NCI-H187 treated with DMSO at 0.1 percent for 48 hours (cell line): Measurements from ENCODE around the gene DCHS1.

ENCODE experiments used
- DNase-seq: peaks from one replicate; lab custom pipeline; 2025; lab: John Stamatoyannopoulos, UW

The DCHS1 gene

DNA sequence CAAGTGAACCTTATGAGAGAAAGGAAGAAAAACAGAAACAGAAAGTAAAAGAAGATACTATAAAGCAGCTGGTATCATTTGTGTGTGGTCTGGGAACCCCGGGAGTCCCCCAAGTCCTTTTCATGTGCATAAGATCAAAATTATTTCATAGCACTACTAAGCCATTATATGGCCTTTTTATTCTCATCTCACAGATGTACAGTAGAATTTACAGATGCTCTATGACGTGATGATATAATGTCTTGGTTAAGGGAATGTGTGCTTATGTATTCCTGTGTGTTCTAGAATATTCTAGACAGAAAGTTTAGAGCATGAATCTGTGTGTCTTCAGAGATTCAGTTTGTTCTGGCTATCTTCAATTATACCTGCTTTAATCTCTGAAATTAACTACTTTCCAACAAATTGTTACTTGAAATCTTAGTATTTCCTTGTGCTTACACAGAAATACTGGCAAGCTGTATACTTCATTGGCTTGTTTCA lies 27.8 kb downstream of the DCHS1 start:
- DNase-seq = no peak

DNA sequence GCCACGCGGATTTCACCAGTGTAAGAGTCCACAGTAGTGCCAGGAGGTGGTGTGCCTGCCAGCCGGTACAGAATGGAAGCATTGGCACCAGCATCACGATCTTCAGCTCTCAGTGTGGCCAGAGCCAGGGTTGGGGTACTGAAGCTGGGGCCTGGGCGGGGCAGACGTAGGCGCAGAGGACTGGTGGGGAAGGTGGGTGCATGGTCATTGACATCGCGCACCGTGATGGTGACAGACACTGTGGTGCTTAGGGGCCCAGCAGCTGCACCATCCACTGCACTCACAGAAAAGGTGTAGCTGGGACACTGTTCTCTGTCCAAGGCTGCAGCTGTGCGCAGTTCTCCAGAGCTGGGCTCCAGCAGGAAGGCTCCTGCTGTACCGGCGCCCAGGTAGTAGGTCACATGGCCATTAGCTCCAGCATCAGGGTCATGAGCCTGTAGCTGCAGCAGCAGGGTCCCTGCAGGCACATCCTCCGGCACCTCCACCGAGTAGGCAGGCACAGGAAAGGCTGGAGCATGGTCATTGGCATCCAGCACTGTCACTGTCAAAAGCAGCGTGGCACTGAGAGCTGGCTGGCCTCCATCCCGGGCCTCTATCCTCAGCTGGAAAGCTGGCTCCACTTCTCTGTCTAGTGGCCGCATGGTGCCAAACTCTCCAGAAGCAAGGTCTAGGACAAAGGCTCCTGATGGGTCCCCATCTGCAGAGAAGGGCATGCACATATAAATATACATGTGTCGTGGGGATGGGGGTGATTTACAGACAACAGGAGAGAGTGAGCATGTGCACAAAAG lies 28.4 kb downstream of the DCHS1 start:
- DNase-seq = no peak

DNA sequence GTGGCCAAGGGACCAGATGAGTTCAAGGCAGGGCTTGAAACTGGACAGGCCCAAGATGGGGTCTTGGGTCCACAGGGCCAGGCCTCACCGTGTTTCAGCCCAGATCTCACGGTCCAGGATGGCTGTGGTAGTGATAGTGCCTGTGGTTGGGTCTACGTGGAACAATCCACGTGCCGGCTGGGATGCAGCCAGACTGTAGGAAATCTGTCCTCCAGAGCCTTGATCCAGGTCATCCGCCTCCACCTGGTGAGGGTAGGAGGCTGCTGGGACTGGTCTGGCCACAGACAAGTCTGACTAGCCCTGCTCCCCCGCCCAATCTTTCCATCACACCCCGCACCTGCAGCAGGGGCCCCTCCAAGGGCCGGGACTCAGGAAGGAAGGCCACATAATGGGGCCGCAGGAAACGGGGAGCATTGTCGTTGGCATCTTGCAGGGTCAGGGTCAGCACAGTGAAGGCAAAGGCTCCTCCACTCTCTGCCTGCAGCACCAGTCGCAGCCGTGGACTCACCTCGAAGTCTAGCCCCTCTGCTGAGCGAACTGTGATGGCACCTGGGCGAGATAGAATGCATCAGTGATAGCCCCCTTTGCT lies 29.7 kb downstream of the DCHS1 start:
- DNase-seq = no peak

DNA sequence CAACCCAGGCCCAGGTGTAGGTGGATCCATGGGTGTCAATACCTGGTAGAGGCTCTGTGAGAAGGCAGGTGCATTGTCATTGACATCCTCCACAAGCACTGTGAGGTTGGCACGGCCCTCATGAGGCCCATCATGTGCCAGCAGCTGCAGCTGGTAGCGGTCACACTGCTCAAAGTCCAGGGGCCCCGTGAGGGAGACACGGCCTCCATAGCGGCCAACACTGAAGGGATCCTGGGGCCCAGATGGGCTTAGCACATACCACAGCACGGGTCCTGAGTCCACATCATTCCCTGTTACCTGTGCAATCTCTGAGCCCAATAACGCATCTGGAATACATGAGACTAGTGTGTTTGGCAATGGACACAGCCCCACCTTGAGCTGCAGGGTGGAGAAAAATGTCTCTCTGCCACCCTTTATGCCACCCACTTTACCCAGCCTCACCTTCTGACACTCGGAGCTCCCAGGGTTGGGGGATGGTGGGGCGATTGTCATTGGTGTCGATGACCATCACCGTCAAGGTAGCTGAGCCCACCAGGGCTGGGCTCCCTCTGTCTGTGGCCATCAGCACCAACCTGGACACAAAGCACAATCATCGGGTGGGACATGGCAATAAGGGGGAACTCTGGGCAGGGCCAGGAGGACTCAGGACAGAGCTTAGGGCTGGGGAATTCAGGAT lies 30.3 kb downstream of the DCHS1 start:
- DNase-seq = no peak

DNA sequence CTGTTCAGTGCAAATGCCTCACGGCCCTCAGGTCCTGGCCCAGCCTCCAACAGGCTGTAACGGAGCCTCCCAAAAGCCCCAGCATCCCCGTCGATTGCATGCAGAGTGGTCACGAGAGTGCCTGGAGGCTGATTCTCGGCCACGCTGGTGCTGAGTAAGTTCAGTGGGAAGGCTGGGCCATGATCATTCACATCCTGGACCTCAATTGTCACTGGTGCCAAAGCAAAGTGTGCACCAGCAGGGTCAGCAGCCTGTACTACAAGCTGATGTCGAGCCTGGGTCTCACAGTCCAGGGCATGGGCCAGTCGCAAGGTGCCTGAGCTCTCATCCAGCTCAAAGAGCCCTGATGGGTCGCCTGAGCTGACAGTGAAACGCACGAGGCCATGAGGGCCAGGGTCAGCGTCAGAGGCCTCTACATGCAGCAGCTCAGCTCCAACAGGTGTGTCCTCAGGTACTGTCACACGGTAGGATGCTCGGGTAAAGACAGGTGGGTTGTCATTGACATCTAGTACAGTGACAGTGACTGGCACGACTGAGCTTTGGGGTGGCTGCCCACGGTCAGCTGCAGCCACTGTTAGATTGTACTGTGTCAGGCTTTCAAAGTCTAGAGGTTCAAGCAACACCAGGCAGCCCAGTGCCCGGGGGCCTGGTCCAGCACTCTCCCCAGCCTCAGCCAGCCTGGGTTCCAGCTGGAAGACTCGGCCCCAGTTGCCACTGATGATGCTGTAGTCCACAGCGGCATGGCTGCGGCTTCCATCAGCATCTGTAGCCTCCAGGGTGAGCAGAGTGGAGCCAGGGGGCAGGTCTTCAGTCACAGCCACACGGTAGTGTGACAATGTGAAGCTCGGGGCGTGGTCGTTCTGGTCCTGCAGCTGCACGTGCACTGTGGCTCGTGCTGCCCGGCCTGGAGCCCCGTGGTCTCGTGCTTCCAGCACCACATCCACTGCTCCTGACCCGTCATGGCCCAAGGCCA lies 31.9 kb downstream of the DCHS1 start:
- DNase-seq = no peak

DNA sequence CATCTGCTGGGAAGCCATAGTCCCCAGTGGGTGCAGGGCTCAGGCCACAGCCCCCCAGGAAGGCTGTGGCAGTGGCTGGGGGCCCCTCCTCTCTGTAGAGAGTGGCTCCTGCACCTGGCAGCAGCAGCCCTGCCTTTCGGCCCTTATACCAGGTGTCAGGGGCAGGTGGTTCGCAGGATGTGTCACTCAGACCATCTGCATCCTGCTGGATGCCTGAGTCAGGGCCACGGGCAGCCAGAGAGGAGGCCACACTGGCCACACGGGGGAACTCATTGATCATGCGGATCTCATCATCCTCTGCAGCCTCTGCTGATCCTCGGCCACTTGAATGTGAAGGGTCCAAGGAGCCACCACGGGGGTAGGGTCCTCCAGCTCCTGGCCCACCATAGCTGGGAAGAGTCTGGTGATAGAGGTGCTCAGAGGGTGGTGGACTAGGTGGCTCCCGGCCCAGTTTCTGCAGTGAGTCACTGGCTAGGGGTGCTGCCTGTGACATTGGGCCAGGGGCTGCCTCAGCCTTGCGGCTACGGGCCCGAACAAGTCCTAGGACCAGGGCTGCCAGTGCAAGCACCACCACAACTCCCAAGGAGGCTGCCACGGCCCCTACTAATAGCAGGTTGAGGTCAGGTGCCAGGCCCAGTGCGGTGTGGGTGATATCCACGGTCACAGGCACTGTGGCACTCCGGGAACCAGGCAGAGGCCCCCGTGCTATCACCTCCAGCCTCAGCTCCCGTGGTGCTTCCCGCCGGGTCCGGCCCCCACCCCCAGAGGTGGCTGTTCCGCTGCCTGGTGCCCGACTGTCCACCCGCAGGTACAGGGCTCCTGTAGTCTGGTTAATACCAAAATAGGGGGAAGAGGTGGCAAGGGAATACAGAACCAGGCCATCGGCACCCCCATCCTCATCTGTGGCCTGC lies 33.1 kb downstream of the DCHS1 start:
- no peak for DNase-seq

DNA sequence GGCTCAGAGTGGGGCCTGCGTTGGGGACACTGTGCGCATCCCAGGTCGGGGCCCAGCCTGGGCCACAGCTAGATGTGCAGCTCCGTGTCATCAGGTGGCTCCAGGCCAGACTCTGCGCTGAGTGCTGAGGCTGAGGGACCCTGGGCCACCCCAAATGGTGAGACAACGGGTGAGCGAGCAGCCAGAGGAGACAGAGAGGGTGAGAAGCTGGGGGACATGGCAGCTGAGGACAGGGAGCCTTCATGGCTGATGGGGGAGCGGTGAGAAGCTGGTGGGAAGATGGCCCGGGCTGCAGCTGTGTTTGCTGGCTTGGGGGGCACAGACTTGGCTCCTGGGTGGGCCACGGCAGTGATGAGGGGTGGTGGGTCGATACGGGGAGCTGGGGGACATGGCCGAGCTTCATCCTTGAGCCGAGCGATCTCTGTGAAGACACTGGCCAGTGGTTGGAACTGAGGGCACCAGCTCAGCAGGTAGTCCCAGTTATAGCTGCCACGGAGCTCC lies 33.8 kb downstream of the DCHS1 start:
- no peak for DNase-seq

DNA sequence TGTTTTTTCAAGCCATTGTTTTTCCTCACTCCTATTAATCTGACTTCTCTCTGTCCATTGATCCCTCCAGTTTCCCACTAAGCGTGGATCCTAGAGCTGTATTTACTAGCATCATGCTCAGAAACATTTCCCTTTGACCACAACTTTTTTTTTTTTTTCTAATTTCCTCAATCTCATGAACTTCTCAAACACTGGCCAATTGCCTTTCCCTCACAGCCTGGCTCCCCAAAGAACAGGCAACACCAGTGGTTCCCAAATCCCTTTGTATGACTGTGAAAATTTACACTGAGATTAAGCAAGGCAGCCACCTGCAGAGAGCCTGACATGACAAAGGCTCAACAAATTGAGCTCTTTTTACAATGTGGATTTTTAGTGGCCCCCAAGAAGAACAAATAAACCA lies 35.0 kb downstream of the DCHS1 start:
- DNase-seq = no peak

DNA sequence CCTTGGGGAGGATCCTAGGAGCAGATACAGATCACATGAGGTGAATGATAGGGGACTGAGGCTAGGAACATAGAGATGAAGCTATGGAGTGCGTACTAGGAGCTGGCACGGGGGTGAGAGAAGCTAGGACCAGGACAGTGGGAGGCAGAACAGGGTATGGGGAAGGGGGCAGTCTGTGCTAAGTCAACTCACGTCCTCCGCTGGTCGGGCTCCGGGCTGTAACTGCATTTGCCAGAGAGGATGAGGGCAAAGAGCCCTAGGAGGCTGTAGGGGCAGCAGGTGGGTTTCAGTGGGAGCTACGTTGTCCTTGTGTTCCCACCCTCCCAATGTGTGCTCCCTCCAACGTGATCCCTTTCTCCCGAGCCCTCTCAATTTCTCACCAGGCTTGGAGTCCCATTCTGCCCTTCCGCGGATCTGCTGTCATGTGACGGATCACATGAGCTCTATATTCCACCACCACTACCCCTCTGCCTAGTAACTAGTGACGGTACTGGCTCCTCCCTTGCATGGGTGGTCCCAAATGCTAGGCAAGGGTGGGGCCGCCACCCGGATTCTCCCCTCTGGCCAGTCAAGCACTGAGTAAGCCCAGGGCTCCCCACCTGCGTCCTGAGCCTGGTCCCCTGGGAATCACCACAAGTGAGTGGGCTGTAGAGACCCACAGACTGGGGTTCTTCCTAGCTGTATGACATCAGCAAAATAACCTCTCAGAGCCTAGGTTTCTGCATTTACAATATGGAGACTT lies 36.4 kb downstream of the DCHS1 start, which contains the start of gene TPP1:
Gene TPP1 (minus strand): TSS at position 419 of the 742 bp plus-strand sequence. CDS start 22 bp downstream, at position 397.
- DNase-seq = peak; percentile 85

DNA sequence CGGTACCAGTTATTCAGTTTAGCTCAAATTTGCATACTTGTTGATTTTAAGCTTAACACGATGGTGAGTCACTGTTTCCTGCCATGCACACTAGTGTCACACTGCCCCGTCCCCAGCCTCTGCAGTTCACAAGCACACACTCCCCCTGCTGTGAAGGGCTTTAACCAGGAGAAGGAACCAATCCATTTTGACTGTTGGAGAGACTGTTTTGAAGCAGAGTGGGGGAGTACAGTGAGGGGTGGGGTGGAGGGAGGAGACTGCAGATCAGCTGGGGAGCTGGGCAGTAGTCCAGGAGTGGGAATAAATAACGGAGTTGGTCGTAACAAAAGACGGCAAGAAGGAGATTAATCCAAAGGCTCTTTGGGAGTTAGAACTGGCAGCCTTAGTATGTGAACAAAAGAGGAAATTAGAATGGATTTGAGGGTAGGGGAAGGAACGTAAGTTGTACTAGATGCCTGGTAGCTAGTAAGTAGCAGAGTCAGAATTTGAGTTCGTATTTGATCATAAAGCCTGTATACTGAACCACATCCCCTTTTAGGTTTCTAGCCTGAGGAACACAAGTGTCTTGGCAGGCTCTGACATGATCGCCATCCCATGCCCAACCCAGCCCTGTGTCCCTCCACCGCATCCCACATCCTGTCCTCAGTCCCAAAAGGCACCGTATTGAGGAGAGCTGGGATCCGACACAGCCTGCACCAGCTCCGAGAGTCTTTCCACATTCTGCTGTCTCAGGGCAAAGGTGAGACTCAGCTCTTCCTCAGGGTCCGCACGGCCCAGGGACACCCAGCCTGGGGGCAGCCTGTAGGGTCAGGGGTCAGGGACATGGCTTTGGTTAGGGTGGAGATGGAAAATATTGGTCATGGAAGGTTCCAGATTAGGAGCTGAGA lies 37.2 kb downstream of the DCHS1 start:
- DNase-seq = no peak

DNA sequence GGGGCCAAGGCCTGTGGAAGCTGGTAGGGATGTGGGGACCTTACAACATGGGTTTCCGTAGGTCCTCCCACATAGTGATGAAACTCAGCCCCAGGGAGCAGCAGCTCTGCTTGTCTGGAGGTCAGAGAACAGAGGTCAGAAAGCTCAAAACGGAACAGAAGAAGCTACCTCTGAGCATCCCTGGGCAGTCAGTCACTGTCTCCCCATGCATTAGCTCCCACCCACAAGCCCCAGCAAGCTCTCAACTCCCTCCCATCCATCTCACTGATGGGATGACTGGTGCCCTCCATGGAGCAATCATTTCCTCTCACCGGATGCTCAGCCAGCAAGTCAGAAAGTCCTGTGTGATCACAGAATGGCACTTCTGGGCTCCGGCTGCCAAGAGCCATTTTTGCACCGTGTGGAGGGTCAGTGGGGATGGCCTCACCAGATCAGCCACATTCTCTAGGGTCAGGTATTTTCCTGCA lies 38.3 kb downstream of the DCHS1 start:
- no peak for DNase-seq

DNA sequence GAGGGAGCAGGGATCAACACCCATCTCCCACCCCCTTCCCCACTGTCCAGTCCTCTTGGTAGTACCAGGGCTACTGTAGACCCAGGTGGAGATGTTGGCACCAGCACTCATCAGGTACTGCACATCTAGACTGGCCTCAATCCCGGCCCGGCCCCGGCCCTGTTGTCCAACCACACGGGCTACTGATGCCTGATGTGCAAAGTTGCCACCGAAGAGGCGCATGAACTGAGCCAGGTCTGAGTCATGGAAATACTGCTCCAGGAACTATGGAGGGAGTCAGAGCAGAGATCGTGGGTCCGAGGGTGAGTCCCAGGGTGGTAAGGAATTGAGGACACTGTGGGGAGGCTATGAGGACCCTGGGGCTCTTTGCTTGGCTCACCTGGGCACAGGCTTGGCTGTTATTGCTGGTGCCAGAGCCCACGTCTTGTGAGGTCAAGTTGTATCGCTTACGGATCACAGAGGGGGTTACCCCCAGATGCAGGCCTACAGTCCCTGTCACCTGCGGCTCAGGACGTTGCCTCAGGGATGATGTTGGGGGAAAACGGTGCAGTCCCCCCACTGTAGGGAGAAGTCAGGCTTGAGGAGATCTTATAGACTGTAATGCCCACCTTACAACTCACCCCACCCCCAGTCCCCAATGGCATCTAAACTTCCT lies 38.9 kb downstream of the DCHS1 start:
- DNase-seq = no peak

DNA sequence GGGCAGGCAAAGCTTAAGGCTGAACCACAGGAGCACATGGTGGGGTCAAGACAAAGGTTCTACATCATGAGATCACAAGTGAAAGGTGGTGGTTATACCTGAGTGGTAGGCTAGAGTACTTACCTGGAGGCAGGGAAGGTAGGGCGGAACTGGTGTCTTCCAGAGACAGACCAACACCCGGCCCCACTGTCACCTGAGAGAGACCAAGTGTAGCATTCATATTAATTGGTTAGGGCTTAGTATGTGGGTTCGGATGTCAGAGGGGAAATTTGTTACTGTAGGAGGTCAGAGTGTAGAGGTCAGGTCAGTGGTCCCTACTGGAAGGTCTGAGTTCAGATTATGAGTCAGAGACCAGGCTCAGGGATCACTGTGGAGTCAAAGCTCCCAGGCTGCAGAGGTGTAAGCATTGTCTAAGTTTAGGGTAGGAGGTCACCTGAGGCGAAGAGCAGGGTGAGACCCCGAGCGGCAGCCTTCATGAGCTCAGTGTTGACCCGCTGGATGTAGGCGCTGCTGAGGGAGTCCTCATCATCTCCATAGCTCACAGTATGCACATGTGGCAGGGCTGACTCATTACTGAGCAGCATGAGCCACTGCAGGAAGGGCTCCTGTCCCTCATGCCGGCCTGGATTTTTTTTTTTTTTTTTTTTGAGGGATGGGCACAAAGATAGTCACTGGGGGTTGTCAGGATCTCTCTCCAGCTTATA lies 39.6 kb downstream of the DCHS1 start:
- no peak for DNase-seq

DNA sequence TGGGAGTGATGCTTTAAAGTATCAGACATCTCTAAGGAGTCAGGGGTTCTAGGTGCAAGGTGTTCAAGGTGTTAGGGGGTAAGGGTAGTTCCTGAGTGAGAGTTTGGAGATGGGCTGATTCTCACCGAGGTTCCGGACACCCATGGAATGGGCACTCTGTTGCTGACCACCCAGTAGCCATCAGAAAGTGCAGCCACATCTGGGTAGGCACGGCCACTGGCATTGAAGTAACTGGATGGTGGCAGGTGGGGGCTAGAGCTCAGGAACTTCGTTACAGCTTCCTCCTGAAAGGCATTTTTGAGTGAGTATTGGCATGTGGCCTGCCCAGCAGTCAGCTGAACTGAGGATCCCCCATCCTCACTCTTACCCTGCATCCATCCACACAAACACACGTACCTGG lies 40.6 kb downstream of the DCHS1 start:
- DNase-seq = no peak

DNA sequence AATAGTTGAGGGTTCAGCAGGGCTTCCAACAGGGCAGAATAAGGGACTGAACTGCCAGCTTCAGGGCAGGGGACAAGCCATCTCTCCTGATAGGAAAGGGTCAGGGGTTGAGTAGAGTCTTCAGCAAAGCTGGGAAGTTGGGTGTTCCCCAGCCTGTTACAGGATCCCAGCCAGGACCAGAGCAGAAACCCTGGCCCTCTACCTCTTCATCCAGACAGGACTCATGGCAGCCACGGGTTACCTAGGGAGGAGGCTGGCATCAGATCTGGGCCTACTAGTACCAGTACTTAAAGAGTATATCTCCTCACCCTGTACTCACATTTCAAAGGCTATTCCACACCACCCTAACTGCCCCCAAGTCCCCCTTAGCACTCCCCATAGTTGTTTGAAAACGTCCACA lies 41.2 kb downstream of the DCHS1 start:
- DNase-seq = no peak

DNA sequence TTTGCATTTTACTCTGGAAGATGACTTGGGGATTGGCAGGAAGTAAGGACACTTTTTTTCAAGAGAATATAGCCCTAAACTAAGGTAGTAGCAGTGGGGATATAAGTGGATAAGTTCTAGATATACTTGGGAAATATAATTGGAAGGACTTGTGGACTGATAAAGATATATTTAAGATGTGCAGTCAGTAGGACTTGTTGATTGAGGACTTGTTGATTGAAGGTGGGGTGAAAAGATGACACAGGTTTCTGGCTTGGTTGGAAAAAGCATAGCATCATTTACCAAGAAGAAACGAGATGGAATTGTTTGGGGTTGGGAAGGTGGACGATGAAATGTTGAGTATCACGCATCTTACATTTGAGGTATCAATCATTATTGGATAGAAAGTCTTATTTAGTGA lies 42.1 kb downstream of the DCHS1 start:
- DNase-seq = no peak

DNA sequence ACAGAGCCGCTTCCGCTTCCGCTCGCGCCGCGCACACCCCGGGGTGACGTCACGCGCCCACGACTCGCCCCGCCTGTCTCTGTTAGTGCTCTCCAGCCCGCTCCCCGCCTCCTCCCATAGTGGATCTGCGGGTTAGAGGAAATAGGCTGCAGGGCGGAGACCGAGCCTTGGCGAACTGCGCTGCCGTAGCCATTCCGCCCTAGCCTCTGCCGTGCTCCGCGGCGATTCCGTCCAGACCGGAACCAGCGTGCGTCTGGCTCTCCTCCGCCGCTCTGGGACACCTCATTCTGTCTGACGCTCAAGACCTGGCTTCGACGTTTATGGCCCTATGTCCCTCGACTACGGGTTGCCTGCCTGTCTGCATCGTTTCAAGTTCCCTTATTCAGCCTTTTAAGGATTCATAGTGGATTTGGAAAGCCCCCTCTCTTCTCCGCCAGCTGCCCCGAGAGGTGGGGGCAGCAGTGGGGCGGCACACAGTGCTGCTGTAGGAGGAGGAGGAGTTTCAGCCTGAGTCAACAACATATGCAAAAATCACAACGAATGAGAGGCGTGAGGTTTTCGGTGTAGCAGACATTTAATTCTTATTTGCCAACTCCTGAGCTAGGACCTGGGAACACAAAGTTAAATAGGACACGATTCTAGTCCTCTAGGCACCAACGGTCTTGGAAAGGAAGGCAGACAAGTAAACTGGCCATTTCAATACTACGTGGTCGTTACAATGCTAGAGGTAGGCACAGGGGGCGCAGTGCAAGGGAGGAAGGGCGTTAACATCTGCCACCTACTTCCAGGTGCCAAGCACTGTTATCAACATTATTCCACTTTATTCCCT lies 43.2 kb downstream of the DCHS1 start, which contains the start of gene TAF10:
Gene TAF10 (minus strand): TSS at position 4 of the 829 bp plus-strand sequence. CDS start 27 bp downstream, outside the sequence.
- peak; percentile 60 for DNase-seq
